Suprapubic skin (tissue), 4 donors: ENCODE data around the gene AHI1.

Source experiments
- CTCF ChIP-seq, 2 donors: fragments of 200-600 bp in 1 of 2; fragments of 450-650 bp in 1 of 2; sonication (generic) in 1 of 2; IDR thresholded peaks; one replicate each; pipeline ENCODE4 v1.5.1; 2016 to 2019; ENCODE audit warnings: antibody characterized with exemption in 2 of 2, mild to moderate bottlenecking in 1 of 2, moderate library complexity in 1 of 2
- EP300 ChIP-seq: sonication (generic); formaldehyde crosslinking; IDR thresholded peaks from one replicate; pipeline ENCODE4 v1.6.1; 2017; ENCODE audit warnings: antibody characterized with exemption
- POLR2A ChIP-seq, 2 donors: fragments of 450-650 bp; IDR thresholded peaks; one replicate each; pipeline ENCODE4 v1.6.1; 2017; ENCODE audit warnings: antibody characterized with exemption in 2 of 2, mild to moderate bottlenecking in 2 of 2, moderate library complexity in 2 of 2
- POLR2AphosphoS5 ChIP-seq, 3 donors: sonication (generic); formaldehyde crosslinking; IDR thresholded peaks; one replicate each; pipeline ENCODE4 v1.6.1; 2017; ENCODE audit warnings: antibody characterized with exemption in 3 of 3

- TF ChIP-seq CTCF (IDR thresholded peaks at IDR 0.05) (no peak), POLR2AphosphoS5 (IDR thresholded peaks at IDR 0.05) (no peak), EP300 (no peak), POLR2A (IDR thresholded peaks at IDR 0.05) (no peak)
Measured at GRCh38 chr6:135351635-135352034, 145.9 kb downstream of the AHI1 start.
